Measurements from ENCODE around the gene FAM13A. TPM values are rescaled to one million over a fixed set of nuclear protein-coding genes. Genes with fewer than 3 reads are reported as not detected.
A peak's percentile ranks its signal among the peaks of the same experiment; 100 is the strongest.

FAM13A gene
- total and polyA plus RNA-seq, 2 of the 4 experiments (the other 2 are of a cell fraction): 13.1 to 22.0 TPM

DNA sequence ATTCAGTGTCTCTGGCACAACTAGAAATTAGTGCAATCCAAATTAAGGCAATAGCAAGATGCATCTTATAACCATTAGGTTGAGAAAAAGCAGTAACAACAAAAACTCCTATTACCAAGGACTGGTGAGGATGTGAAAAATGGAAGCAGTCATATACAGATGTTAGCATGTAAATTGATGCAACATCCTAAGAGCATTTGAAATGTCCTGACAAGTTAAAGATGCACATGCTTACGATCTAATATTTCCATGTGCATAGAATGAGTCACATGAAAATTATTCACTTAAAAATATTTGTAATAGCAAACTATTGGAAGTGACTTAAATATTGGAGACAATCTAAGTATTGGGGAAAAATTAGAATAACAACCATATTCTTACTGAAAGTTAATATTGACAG lies 163.0 kb downstream of the FAM13A start:
- Histone ChIP-seq H3K4ac (ENCODE audit: low read depth, low read length) (no peak overlapping the region), H4K20me1 (ENCODE audit: insufficient read depth, low read length) (no peaks in the 10 kb centered on the region), H3K9ac (ENCODE audit: low read depth, low read length) (no peak overlapping the region), H3K79me1 (ENCODE audit: low read depth in 1 of 2, low read length in 2 of 2) (no peaks in the 10 kb centered on the region), H3K4me1 (ENCODE audit: control insufficient read depth, insufficient read depth, low read length) (no peaks in the 10 kb centered on the region), H3K18ac (ENCODE audit: low read depth, low read length) (no peak overlapping the region), H3K23ac (ENCODE audit: low read depth, low read length) (no peak overlapping the region), H2BK20ac (ENCODE audit: low read depth, low read length) (no peak overlapping the region), H3K9me3 (ENCODE audit: control insufficient read depth, insufficient read depth, low read length) (no peaks in the 10 kb centered on the region), H3K27ac (ENCODE audit: insufficient read depth, low read length) (no peak overlapping the region), H2AK9ac (replicated peaks; ENCODE audit: low read depth, low read length, poor library complexity) (no peak overlapping the region), H2BK15ac (ENCODE audit: low read depth, low read length) (no peak overlapping the region), H3K56ac (ENCODE audit: extremely low read depth, insufficient read depth, low read length) (no peak overlapping the region), H3K14ac (replicated peaks; ENCODE audit: low read depth, low read length) (no peak overlapping the region), H3K4me3 (ENCODE audit: insufficient read depth, low read depth, low read length) (no peak overlapping the region), H4K8ac (ENCODE audit: low read depth in 2 of 2, low read length in 2 of 2) (no peak overlapping the region), H2AK5ac (ENCODE audit: low read depth, low read length) (no peak overlapping the region), H3K4me2 (ENCODE audit: low read depth, low read length) (no peak overlapping the region), H4K91ac (ENCODE audit: insufficient read depth, low read depth, low read length) (no peak overlapping the region), H2AFZ (replicated peaks; ENCODE audit: low read length, poor library complexity) (no peak overlapping the region), H3K36me3 (ENCODE audit: control insufficient read depth, insufficient read depth, low read length) (no peaks in the 10 kb centered on the region), H2BK5ac (ENCODE audit: low read depth, low read length, poor library complexity, severe bottlenecking) (no peak overlapping the region), H2BK120ac (ENCODE audit: low read depth, low read length) (no peak overlapping the region), H3K27me3 (ENCODE audit: control insufficient read depth, insufficient read depth, low read length) (no peaks in the 10 kb centered on the region), H4K5ac (ENCODE audit: low read depth, low read length) (no peak overlapping the region), H3K9me1 (ENCODE audit: insufficient read depth, low read length) (no peaks in the 10 kb centered on the region)
- BruUV-seq (replicated peaks): no TSS peak
- ATAC-seq (ENCODE audit: low read depth) (no peak; the same call in 1 of the 2 replicates), DNase-seq (peak; percentile 37)
- dilution Hi-C loops (cut with HindIII; ENCODE audit: low sequenced_read_pairs, unreplicated experiment) (no loop called here), intact Hi-C loops (cut with micrococcal nuclease) (no loop called here), in situ Hi-C loops (cut with MboI; ENCODE audit: low sequenced_read_pairs) (no loop called here)
- no CpG with 5 or more reads among the region's 1 CpG for WGBS, 2 experiments (ENCODE audit: extremely low coverage in 2 of 2, insufficient read length in 1 of 2)
- TF ChIP-seq POLR2A (IDR thresholded peaks at IDR 0.05; ENCODE audit: low read depth, low read length) (no peak), RAD21 (IDR thresholded peaks at IDR 0.05; ENCODE audit: low read length) (no peak), MXI1 (IDR thresholded peaks at IDR 0.05; ENCODE audit: borderline replicate concordance, low read depth, low read length) (no peak), RFX5 (IDR thresholded peaks at IDR 0.05; ENCODE audit: low read depth, low read length) (no peak), FOS (IDR thresholded peaks at IDR 0.05; ENCODE audit: low read depth, low read length) (no peak), CHD1 (IDR thresholded peaks at IDR 0.05; ENCODE audit: low read depth, low read length) (no peak), BHLHE40 (IDR thresholded peaks at IDR 0.05; ENCODE audit: low read depth, low read length) (no peak), RCOR1 (IDR thresholded peaks at IDR 0.05; ENCODE audit: insufficient replicate concordance, low read length) (no peak), CEBPB (IDR thresholded peaks at IDR 0.05; ENCODE audit: low read depth, low read length) (no peak), MAFK (IDR thresholded peaks at IDR 0.05; ENCODE audit: low read depth, low read length) (no peak), NFE2L2 (IDR thresholded peaks at IDR 0.05; ENCODE audit: low read depth, low read length) (no peak), MAZ (IDR thresholded peaks at IDR 0.05; ENCODE audit: borderline replicate concordance, low read depth, low read length) (no peak), SMC3 (IDR thresholded peaks at IDR 0.05; ENCODE audit: low read depth, low read length) (no peak)
- TF ChIP-seq, protein P1, sequence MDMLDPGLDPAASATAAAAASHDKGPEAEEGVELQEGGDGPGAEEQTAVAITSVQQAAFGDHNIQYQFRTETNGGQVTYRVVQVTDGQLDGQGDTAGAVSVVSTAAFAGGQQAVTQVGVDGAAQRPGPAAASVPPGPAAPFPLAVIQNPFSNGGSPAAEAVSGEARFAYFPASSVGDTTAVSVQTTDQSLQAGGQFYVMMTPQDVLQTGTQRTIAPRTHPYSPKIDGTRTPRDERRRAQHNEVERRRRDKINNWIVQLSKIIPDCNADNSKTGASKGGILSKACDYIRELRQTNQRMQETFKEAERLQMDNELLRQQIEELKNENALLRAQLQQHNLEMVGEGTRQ (IDR thresholded peaks at IDR 0.05; ENCODE audit: low read depth, low read length): no peak
- TF ChIP-seq, protein P2, sequence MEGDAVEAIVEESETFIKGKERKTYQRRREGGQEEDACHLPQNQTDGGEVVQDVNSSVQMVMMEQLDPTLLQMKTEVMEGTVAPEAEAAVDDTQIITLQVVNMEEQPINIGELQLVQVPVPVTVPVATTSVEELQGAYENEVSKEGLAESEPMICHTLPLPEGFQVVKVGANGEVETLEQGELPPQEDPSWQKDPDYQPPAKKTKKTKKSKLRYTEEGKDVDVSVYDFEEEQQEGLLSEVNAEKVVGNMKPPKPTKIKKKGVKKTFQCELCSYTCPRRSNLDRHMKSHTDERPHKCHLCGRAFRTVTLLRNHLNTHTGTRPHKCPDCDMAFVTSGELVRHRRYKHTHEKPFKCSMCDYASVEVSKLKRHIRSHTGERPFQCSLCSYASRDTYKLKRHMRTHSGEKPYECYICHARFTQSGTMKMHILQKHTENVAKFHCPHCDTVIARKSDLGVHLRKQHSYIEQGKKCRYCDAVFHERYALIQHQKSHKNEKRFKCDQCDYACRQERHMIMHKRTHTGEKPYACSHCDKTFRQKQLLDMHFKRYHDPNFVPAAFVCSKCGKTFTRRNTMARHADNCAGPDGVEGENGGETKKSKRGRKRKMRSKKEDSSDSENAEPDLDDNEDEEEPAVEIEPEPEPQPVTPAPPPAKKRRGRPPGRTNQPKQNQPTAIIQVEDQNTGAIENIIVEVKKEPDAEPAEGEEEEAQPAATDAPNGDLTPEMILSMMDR (conservative IDR thresholded peaks at IDR 0.05; ENCODE audit: low read depth, low read length): no peak
- ChIA-PET POLR2A (ENCODE audit: unreplicated experiment) (no interaction called here), CTCF (no interaction called here)

All from IMR-90 (cell line).